ENCODE results near the gene RASGRF1. TPM values are rescaled to one million over a fixed set of nuclear protein-coding genes. Genes with fewer than 3 reads are reported as not detected.

RASGRF1 gene
- total and polyA plus RNA-seq, 12 donors: under 0.01 to 0.86 (median 0.37) TPM; not detected in 9

DNA sequence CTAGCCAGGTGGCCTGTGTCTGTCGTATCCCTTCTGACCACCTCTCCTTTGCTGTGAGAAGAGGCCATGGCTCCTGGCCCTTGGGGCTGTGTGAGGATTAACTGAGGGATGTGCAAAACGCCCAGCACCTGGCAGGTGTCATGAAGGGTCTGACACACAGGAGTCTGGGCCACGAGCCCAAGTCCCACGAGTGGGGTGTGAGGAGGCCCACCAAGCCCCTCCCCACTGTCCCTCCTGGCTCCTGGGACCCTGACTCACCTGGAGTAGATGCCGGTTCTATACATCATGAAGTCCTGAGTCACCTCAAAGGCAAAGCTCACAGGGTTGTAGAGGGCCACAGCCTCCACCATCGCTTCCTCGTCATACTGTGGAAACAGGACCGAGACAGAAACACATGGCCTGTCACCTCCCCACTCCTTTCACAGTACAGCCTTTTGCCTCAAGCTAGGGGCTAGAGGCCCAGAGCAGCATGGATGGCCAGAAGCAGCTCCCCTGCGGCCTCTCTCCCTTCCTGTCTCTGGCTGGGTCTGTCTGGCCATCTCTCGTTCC, 165.4 kb downstream of the RASGRF1 start:
- intact Hi-C loops (cut with DNase I): no loop called here
- TF ChIP-seq, protein P1, sequence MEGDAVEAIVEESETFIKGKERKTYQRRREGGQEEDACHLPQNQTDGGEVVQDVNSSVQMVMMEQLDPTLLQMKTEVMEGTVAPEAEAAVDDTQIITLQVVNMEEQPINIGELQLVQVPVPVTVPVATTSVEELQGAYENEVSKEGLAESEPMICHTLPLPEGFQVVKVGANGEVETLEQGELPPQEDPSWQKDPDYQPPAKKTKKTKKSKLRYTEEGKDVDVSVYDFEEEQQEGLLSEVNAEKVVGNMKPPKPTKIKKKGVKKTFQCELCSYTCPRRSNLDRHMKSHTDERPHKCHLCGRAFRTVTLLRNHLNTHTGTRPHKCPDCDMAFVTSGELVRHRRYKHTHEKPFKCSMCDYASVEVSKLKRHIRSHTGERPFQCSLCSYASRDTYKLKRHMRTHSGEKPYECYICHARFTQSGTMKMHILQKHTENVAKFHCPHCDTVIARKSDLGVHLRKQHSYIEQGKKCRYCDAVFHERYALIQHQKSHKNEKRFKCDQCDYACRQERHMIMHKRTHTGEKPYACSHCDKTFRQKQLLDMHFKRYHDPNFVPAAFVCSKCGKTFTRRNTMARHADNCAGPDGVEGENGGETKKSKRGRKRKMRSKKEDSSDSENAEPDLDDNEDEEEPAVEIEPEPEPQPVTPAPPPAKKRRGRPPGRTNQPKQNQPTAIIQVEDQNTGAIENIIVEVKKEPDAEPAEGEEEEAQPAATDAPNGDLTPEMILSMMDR (IDR thresholded peaks at IDR 0.05): no peak
- peaks cover 0 to 96% (median 44%) of the 10 kb centered on the region in 9 donors for H3K36me3 ChIP-seq
- peak in 1 of 8 donors; percentile 3 for ATAC-seq
- no peak overlapping the region for H3K27ac ChIP-seq
- H3K4me3 ChIP-seq: no peak overlapping the region
- H3K27me3 ChIP-seq: no peaks in the 10 kb centered on the region
- WGBS, 2 donors: 74 to 78% methylated on average over 10 of the region's 10 CpGs
- H3K4me1 ChIP-seq: peaks cover 0 to 7% (median 0%) of the 10 kb centered on the region in 9 donors
- no peaks in the 10 kb centered on the region for H3K9me3 ChIP-seq
- no peak for DNase-seq

- WGBS, 2 donors: 91 to 96% methylated on average over 17 of the region's 18 CpGs
- ATAC-seq: no peak
- no peak overlapping the region for H3K4me3 ChIP-seq
- H3K36me3 ChIP-seq: peaks cover 0 to 99% (median 54%) of the 10 kb centered on the region in 9 donors
- TF ChIP-seq, protein P1 (IDR thresholded peaks at IDR 0.05): no peak
- DNase-seq: no peak
- no peak overlapping the region for H3K27ac ChIP-seq
- peaks cover 0 to 7% (median 0%) of the 10 kb centered on the region in 9 donors for H3K4me1 ChIP-seq
- no peaks in the 10 kb centered on the region for H3K27me3 ChIP-seq
- intact Hi-C loops (cut with DNase I): no loop called here
- no peaks in the 10 kb centered on the region for H3K9me3 ChIP-seq
Observed at GRCh38 chr15:78923480-78924360, 166.9 kb downstream of the RASGRF1 start.

- Histone ChIP-seq H3K9me3 (no peaks in the 10 kb centered on the region), H3K4me1 (peaks cover 0 to 7% (median 0%) of the 10 kb centered on the region in 9 donors), H3K4me3 (no peak overlapping the region), H3K27ac (no peak overlapping the region), H3K27me3 (no peaks in the 10 kb centered on the region), H3K36me3 (peaks cover 0 to 100% (median 59%) of the 10 kb centered on the region in 9 donors)
- 79 to 82% methylated on average over 7 of the region's 7 CpGs for WGBS, 2 donors
- intact Hi-C loops (cut with DNase I): no loop called here
- DNase-seq: no peak
- ATAC-seq: no peak
- TF ChIP-seq, protein P1 (IDR thresholded peaks at IDR 0.05): no peak
Observed at GRCh38 chr15:78923015-78923414, 167.6 kb downstream of the RASGRF1 start.

GRCh38 chr15:78922527-78922926, 168.1 kb downstream of the RASGRF1 start:
- H3K27me3 ChIP-seq: no peaks in the 10 kb centered on the region
- TF ChIP-seq, protein P1 (IDR thresholded peaks at IDR 0.05): no peak
- intact Hi-C loops (cut with DNase I): no loop called here
- ATAC-seq: no peak
- H3K27ac ChIP-seq: no peak overlapping the region
- H3K4me1 ChIP-seq: peaks cover 0 to 10% (median 0%) of the 10 kb centered on the region in 9 donors
- H3K36me3 ChIP-seq: peaks cover 0 to 100% (median 54%) of the 10 kb centered on the region in 9 donors
- DNase-seq: no peak
- H3K9me3 ChIP-seq: no peaks in the 10 kb centered on the region
- H3K4me3 ChIP-seq: no peak overlapping the region
- 84 to 85% methylated on average over 7 of the region's 7 CpGs for WGBS, 2 donors

All from heart right ventricle (tissue), 16 donors.